EH (cell line): Measurements from ENCODE around the gene CNOT4.
"Not testable (repeated sequence)": the region's sequence is repeated elsewhere in the genome, so short reads cannot be mapped to it uniquely, and the experiment has no call there.

Source experiments
- DNase-seq: peaks from one replicate; pipeline ENCODE4 v3.0.0-alpha.2; 2015; ENCODE audit warnings: low read depth

CNOT4 gene

GRCh38 chr7:135459076-135459475, 50.8 kb downstream of the CNOT4 start:
- no peak for DNase-seq

- DNase-seq, result no peak
These were observed 55.8 kb downstream of the CNOT4 start for GRCh38 chr7:135454060-135454459.

- no peak for DNase-seq
These were observed 60.5 kb downstream of the CNOT4 start for GRCh38 chr7:135449436-135449835.

- no peak for DNase-seq
These were observed 61.1 kb downstream of the CNOT4 start for GRCh38 chr7:135448753-135449152.

GRCh38 chr7:135447748-135448147, 62.2 kb downstream of the CNOT4 start:
- DNase-seq, result no peak

- no peak for DNase-seq
These were observed 64.2 kb downstream of the CNOT4 start for GRCh38 chr7:135445690-135446089.

GRCh38 chr7:135445266-135445665, 64.6 kb downstream of the CNOT4 start:
- DNase-seq, result not testable (repeated sequence)

- DNase-seq, result peak; percentile 32
These were observed 68.1 kb downstream of the CNOT4 start for GRCh38 chr7:135441791-135442190.

- DNase-seq, result no peak
These were observed 75.9 kb downstream of the CNOT4 start for GRCh38 chr7:135434047-135434446.

GRCh38 chr7:135430626-135431025, 79.3 kb downstream of the CNOT4 start:
- DNase-seq, result no peak

- DNase-seq, result no peak
These were observed 81.0 kb downstream of the CNOT4 start for GRCh38 chr7:135428879-135429278.

- DNase-seq, result no peak
These were observed 81.9 kb downstream of the CNOT4 start for GRCh38 chr7:135428011-135428410.

GRCh38 chr7:135427166-135427565, 82.7 kb downstream of the CNOT4 start:
- no peak for DNase-seq

- DNase-seq, result no peak
These were observed 84.9 kb downstream of the CNOT4 start for GRCh38 chr7:135425036-135425435.

- peak; percentile 2 for DNase-seq
These were observed 89.1 kb downstream of the CNOT4 start for GRCh38 chr7:135420786-135421185.

GRCh38 chr7:135416431-135416830, 93.5 kb downstream of the CNOT4 start:
- no peak for DNase-seq

- DNase-seq, result peak; percentile 64
These were observed 95.0 kb downstream of the CNOT4 start for GRCh38 chr7:135414850-135415439.

GRCh38 chr7:135414208-135414607, 95.7 kb downstream of the CNOT4 start:
- no peak for DNase-seq

- no peak for DNase-seq
These were observed 98.8 kb downstream of the CNOT4 start for GRCh38 chr7:135411098-135411497.

GRCh38 chr7:135410543-135410942, 99.4 kb downstream of the CNOT4 start:
- DNase-seq, result no peak

GRCh38 chr7:135409845-135410542, 99.9 kb downstream of the CNOT4 start:
- DNase-seq, result no peak

GRCh38 chr7:135407884-135408283, 102.0 kb downstream of the CNOT4 start:
- DNase-seq, result no peak

- no peak for DNase-seq
These were observed 103.0 kb downstream of the CNOT4 start for GRCh38 chr7:135406918-135407317.

GRCh38 chr7:135405969-135406368, 103.9 kb downstream of the CNOT4 start:
- no peak for DNase-seq
